Upper lobe of left lung (tissue), 4 donors: Measurements from ENCODE around the gene MFSD6.

Source experiments
- CTCF ChIP-seq, 6 experiments: fragments of 450-650 bp in 4 of 6; fragments of 200-600 bp in 2 of 6; sonication (generic) in 2 of 6; IDR thresholded peaks; one replicate each; pipeline ENCODE4 v1.5.1; 2016 to 2019; ENCODE audit warnings: antibody characterized with exemption in 6 of 6
- EP300 ChIP-seq, 4 donors: sonication (generic); formaldehyde crosslinking; IDR thresholded peaks; one replicate each; pipeline ENCODE4 v1.5.1; 2017; ENCODE audit warnings: antibody characterized with exemption in 4 of 4, control low read depth in 2 of 4

- TF ChIP-seq CTCF (IDR thresholded peaks at IDR 0.05) (no peak), EP300 (IDR thresholded peaks at IDR 0.05) (no peak)
Measured at GRCh38 chr2:190443055-190443454, 34.9 kb downstream of the MFSD6 start.
